Neural progenitor cell (in vitro differentiated cells): ENCODE results near the gene TCF19. TPM values are rescaled to one million over a fixed set of nuclear protein-coding genes. Genes with fewer than 3 reads are reported as not detected.
"Not testable (repeated sequence)": the region's sequence is repeated elsewhere in the genome, so short reads cannot be mapped to it uniquely, and the experiment has no call there.

Source experiments
- DNase-seq: peaks from one replicate; pipeline ENCODE4 v3.0.0-alpha.2; 2016; ENCODE audit warnings: low spot score
- H2AFZ ChIP-seq: fragments of 200-600 bp; sonication (generic); replicated peaks from 2 replicates; pipeline ENCODE4 v1.6.1; 2016; ENCODE audit warnings: antibody characterized with exemption
- H3F3A ChIP-seq: fragments of 200-600 bp; sonication (generic); 2 replicates; pipeline ENCODE4 v1.6.1; 2016; ENCODE audit warnings: antibody characterized with exemption, low read depth
- H3K27ac ChIP-seq: fragments of 200-600 bp; sonication (generic); 2 replicates; pipeline ENCODE4 v1.5.1; 2016; ENCODE audit warnings: mild to moderate bottlenecking
- H3K27me3 ChIP-seq: fragments of 200-600 bp; sonication (generic); 2 replicates; pipeline ENCODE4 v1.6.1; 2016; ENCODE audit warnings: mild to moderate bottlenecking, moderate library complexity
- H3K36me3 ChIP-seq: fragments of 200-600 bp; sonication (generic); 2 replicates; pipeline ENCODE4 v1.5.1; 2016
- H3K4me1 ChIP-seq: fragments of 200-600 bp; sonication (generic); 2 replicates; pipeline ENCODE4 v1.6.1; 2016; ENCODE audit warnings: mixed run types
- H3K4me2 ChIP-seq: fragments of 200-600 bp; sonication (generic); 2 replicates; pipeline ENCODE4 v1.6.1; 2016
- H3K4me3 ChIP-seq: fragments of 200-600 bp; sonication (generic); 2 replicates; pipeline ENCODE4 v1.5.1; 2016
- H3K79me2 ChIP-seq: fragments of 200-600 bp; sonication (generic); 2 replicates; pipeline ENCODE4 v1.6.1; 2016; ENCODE audit warnings: low read depth
- H3K9ac ChIP-seq: fragments of 200-600 bp; sonication (generic); 2 replicates; pipeline ENCODE4 v1.6.1; 2016
- H3K9me3 ChIP-seq: fragments of 200-600 bp; sonication (generic); 2 replicates; pipeline ENCODE4 v1.5.1; 2016; ENCODE audit warnings: low read depth
- H4K20me1 ChIP-seq: fragments of 200-600 bp; sonication (generic); 2 replicates; pipeline ENCODE4 v1.6.1; 2016; ENCODE audit warnings: low read depth
- H3K27ac Mint-ChIP-seq: 3 replicates; pipeline ENCODE4 v1.8.0; 2021; ENCODE audit warnings: mixed read lengths
- H3K27me3 Mint-ChIP-seq: 2 replicates; pipeline ENCODE4 v1.8.0; 2022; ENCODE audit warnings: low read depth, mild to moderate bottlenecking, inconsistent platforms, moderate library complexity, mixed read lengths; ENCODE audit not compliant: insufficient read depth
- H3K36me3 Mint-ChIP-seq: 3 replicates; pipeline ENCODE4 v1.8.0; 2021; ENCODE audit warnings: mixed read lengths
- H3K4me1 Mint-ChIP-seq: 3 replicates; pipeline ENCODE4 v1.8.0; 2021; ENCODE audit warnings: mixed read lengths
- H3K4me3 Mint-ChIP-seq: 3 replicates; pipeline ENCODE4 v1.8.0; 2021; ENCODE audit warnings: mild to moderate bottlenecking, moderate library complexity, mixed read lengths
- H3K9me3 Mint-ChIP-seq: 3 replicates; pipeline ENCODE4 v1.8.0; 2020; ENCODE audit warnings: mixed read lengths
- CTCF ChIP-seq: fragments of 200-600 bp; sonication (generic); IDR thresholded peaks from 2 replicates; pipeline ENCODE4 v1.5.1; 2017; ENCODE audit warnings: antibody characterized with exemption, mild to moderate bottlenecking
- EZH2 ChIP-seq: fragments of 200-600 bp; sonication (generic); IDR thresholded peaks from 2 replicates; pipeline ENCODE4 v1.6.1; 2017; ENCODE audit warnings: antibody characterized with exemption, mild to moderate bottlenecking, moderate library complexity
- EZH2phosphoT487 ChIP-seq: fragments of 200-600 bp; sonication (generic); IDR thresholded peaks from 2 replicates; pipeline ENCODE4 v1.6.1; 2017; ENCODE audit warnings: antibody characterized with exemption
- total RNA-seq: library from RNA; depleted of rRNA; stranded (reverse); fragments of >200 nt; gene quantifications from 2 replicates; pipeline ENCODE4 v1.2.3, GENCODE V29; 2015; ENCODE audit warnings: low replicate concordance

Gene TCF19
- total RNA-seq, 1 donor from 2014 or later: 6.2 TPM

- not testable (repeated sequence) for H2AFZ ChIP-seq
These were observed 34.2 kb downstream of the TCF19 start for GRCh38 chr6:31192431-31193105.

GRCh38 chr6:31193206-31193605, 34.8 kb downstream of the TCF19 start:
- H3K9ac ChIP-seq: no peak overlapping the region
- peak overlapping the region; percentile 85 for H3K27ac Mint-ChIP-seq
- no peaks in the 10 kb centered on the region for H3K36me3 ChIP-seq
- H3K9me3 Mint-ChIP-seq: peaks cover 7% of the 10 kb centered on the region
- no peaks in the 10 kb centered on the region for H3K9me3 ChIP-seq
- H4K20me1 ChIP-seq: no peaks in the 10 kb centered on the region
- H3K4me3 ChIP-seq: no peak overlapping the region
- no peak for DNase-seq
- no peaks in the 10 kb centered on the region for H3K4me1 ChIP-seq
- peaks cover 1% of the 10 kb centered on the region for H3K36me3 Mint-ChIP-seq
- TF ChIP-seq CTCF: no peak
- no peak for TF ChIP-seq EZH2phosphoT487
- TF ChIP-seq EZH2: no peak
- no peak overlapping the region for H3K4me3 Mint-ChIP-seq
- H2AFZ ChIP-seq: no peak overlapping the region
- peaks cover 6% of the 10 kb centered on the region for H3K4me1 Mint-ChIP-seq
- no peaks in the 10 kb centered on the region for H3K79me2 ChIP-seq
- H3K27ac ChIP-seq: no peak overlapping the region
- H3F3A ChIP-seq: no peaks in the 10 kb centered on the region
- peaks cover 9% of the 10 kb centered on the region for H3K27me3 Mint-ChIP-seq
- H3K4me2 ChIP-seq: no peak overlapping the region
- H3K27me3 ChIP-seq: no peaks in the 10 kb centered on the region

More at GRCh38 chr6:31192431-31193105, 34.2 kb downstream of the TCF19 start:
- not testable (repeated sequence) for H3K27ac Mint-ChIP-seq, H3K4me3 Mint-ChIP-seq, H3K36me3 Mint-ChIP-seq, H3K36me3 ChIP-seq, H3K4me2 ChIP-seq, H3K9me3 ChIP-seq, H3K79me2 ChIP-seq, H3K27me3 Mint-ChIP-seq, H3K27me3 ChIP-seq, H3K9ac ChIP-seq, H3K4me3 ChIP-seq, H3K27ac ChIP-seq, H4K20me1 ChIP-seq, H3K4me1 ChIP-seq, H3K9me3 Mint-ChIP-seq, H3K4me1 Mint-ChIP-seq, H3F3A ChIP-seq
- DNase-seq: peak; percentile 82
- peak; percentile 71 for TF ChIP-seq CTCF

- peak overlapping the region; percentile 53 for H3K27ac Mint-ChIP-seq
These were observed 35.9 kb downstream of the TCF19 start for GRCh38 chr6:31194061-31194834.

GRCh38 chr6:31195308-31195979, 37.1 kb downstream of the TCF19 start:
- DNase-seq, H3K4me1 ChIP-seq, H3K4me2 ChIP-seq, H3K36me3 Mint-ChIP-seq, H3K27ac ChIP-seq, H3K27me3 Mint-ChIP-seq, H4K20me1 ChIP-seq, H3K27me3 ChIP-seq, H2AFZ ChIP-seq, H3K9me3 ChIP-seq, H3K9ac ChIP-seq, H3K9me3 Mint-ChIP-seq, H3K36me3 ChIP-seq, H3K27ac Mint-ChIP-seq, H3F3A ChIP-seq, H3K79me2 ChIP-seq, H3K4me3 Mint-ChIP-seq, H3K4me1 Mint-ChIP-seq, H3K4me3 ChIP-seq: not testable (repeated sequence)

More at GRCh38 chr6:31194061-31194834, 35.9 kb downstream of the TCF19 start:
- Histone ChIP-seq H3K36me3 (no peaks in the 10 kb centered on the region), H3K4me2 (no peak overlapping the region), H3K27me3 (no peaks in the 10 kb centered on the region), H3K4me1 (no peaks in the 10 kb centered on the region), H4K20me1 (no peaks in the 10 kb centered on the region), H3K27ac (no peak overlapping the region), H3F3A (no peaks in the 10 kb centered on the region), H3K9ac (no peak overlapping the region), H3K79me2 (no peaks in the 10 kb centered on the region), H3K4me3 (no peak overlapping the region), H2AFZ (no peak overlapping the region), H3K9me3 (no peaks in the 10 kb centered on the region)
- Mint-ChIP-seq H3K4me1 (peaks cover 6% of the 10 kb centered on the region), H3K4me3 (no peak overlapping the region), H3K27me3 (peaks cover 9% of the 10 kb centered on the region), H3K9me3 (peaks cover 7% of the 10 kb centered on the region), H3K36me3 (peaks cover 1% of the 10 kb centered on the region)
- no peak for TF ChIP-seq CTCF
- no peak for TF ChIP-seq EZH2
- TF ChIP-seq EZH2phosphoT487: no peak
- DNase-seq: no peak

GRCh38 chr6:31196251-31197022, 38.0 kb downstream of the TCF19 start:
- H3K27me3 Mint-ChIP-seq, H3K36me3 ChIP-seq, H3K27ac ChIP-seq, H3K36me3 Mint-ChIP-seq, H3K79me2 ChIP-seq, H3K27ac Mint-ChIP-seq, H3K27me3 ChIP-seq, H3K9me3 Mint-ChIP-seq, H3K4me3 ChIP-seq, H3K9me3 ChIP-seq, H4K20me1 ChIP-seq, H3F3A ChIP-seq, H3K9ac ChIP-seq, H3K4me1 Mint-ChIP-seq, DNase-seq, H2AFZ ChIP-seq, H3K4me2 ChIP-seq, H3K4me1 ChIP-seq: not testable (repeated sequence)
- peak overlapping the region; percentile 85 for H3K4me3 Mint-ChIP-seq
